HepG2 (cell line): ENCODE results near the gene ECPAS. TPM values are rescaled to one million over a fixed set of nuclear protein-coding genes. Genes with fewer than 3 reads are reported as not detected.
A peak's percentile ranks its signal among the peaks of the same experiment; 100 is the strongest.

Source experiments
- ATAC-seq: fragments of 200-7000 bp; cut with Tn5 transposase; 3 replicates; pipeline ENCODE4 v1.9.1; 2020; ENCODE audit warnings: mild to moderate bottlenecking, moderate library complexity
- BruUV-seq: library from RNA; stranded (reverse); fragments of 400-500 nt; replicated peaks from 2 replicates; lab custom pipeline; 2021; lab: Mats Ljungman, UMichigan
- CTCF ChIA-PET: fragments of 300-600 bp; formaldehyde crosslinking; extraction: SDS; loops from one replicate; lab custom pipeline; 2021; ENCODE audit warnings: low total read pairs, inconsistent platforms, low intra/inter-chr PET ratio; lab: Yijun Ruan, JAX
- POLR2A ChIA-PET: fragments of 350-600 bp; sonication (Branson Sonifier 250); formaldehyde crosslinking; loops from one replicate; lab custom pipeline; 2020; ENCODE audit warnings: antibody characterized with exemption, inconsistent platforms; lab: Yijun Ruan, JAX
- DNase-seq: peaks from one replicate; pipeline ENCODE4 v3.0.0-alpha.2; 2015; ENCODE audit warnings: low spot score
- FAIRE-seq: peaks from 3 replicates; lab custom pipeline; 2011; peaks lifted over from hg19 to GRCh38; lab: Jason Lieb, UNC
- H2AFZ ChIP-seq: one replicate; pipeline ENCODE4 v1.6.1; 2011; ENCODE audit warnings: low read length, inconsistent platforms
- H3K27ac ChIP-seq: fragments of 300-600 bp; 3 replicates; pipeline ENCODE4 v1.8.0; 2011; ENCODE audit warnings: mixed run types, mild to moderate bottlenecking, mixed read lengths, low read length, inconsistent platforms; ENCODE audit not compliant: insufficient read depth; ENCODE audit errors: extremely low read length
- H3K27me3 ChIP-seq, 2 experiments: fragments of 200-600 bp in 1 of 2; 2 replicates in 1 of 2; 3 replicates in 1 of 2; pipeline versions ENCODE4 v1.6.0 to v1.8.0; 2011; ENCODE audit warnings: low read length in 2 of 2, mild to moderate bottlenecking in 2 of 2, moderate library complexity in 2 of 2, inconsistent platforms in 1 of 2; ENCODE audit not compliant: insufficient read depth in 2 of 2, control insufficient read depth in 1 of 2
- H3K36me3 ChIP-seq, 2 experiments: fragments of 200-600 bp in 1 of 2; replicated peaks in 1 of 2; 2 replicates in 1 of 2; 3 replicates in 1 of 2; pipeline versions ENCODE4 v1.5.1 to v1.8.0; 2011; ENCODE audit warnings: low read length in 2 of 2, inconsistent platforms in 1 of 2; ENCODE audit not compliant: insufficient read depth in 2 of 2, control insufficient read depth in 1 of 2
- H3K4me1 ChIP-seq: 2 replicates; pipeline ENCODE4 v1.5.1; 2012; ENCODE audit warnings: low read length, inconsistent platforms; ENCODE audit not compliant: insufficient read depth
- H3K4me2 ChIP-seq: 2 replicates; pipeline ENCODE4 v1.6.0; 2011; ENCODE audit warnings: low read depth, low read length, inconsistent platforms
- H3K4me3 ChIP-seq, 3 experiments: fragments of 200-600 bp in 1 of 3; sonication (generic), shearing (Covaris generic) in 1 of 3; replicated peaks in 1 of 3; 2 replicates each; pipeline ENCODE4 v1.5.1; 2011 to 2016; ENCODE audit warnings: low read length in 3 of 3, inconsistent platforms in 2 of 3, low read depth in 2 of 3, mild to moderate bottlenecking in 2 of 3, control low read depth in 1 of 3, mixed read lengths in 1 of 3; ENCODE audit not compliant: insufficient read depth in 1 of 3
- H3K79me2 ChIP-seq: one replicate; pipeline ENCODE4 v1.6.1; 2011; ENCODE audit warnings: low read length, inconsistent platforms; ENCODE audit not compliant: insufficient read depth
- H3K9ac ChIP-seq: 2 replicates; pipeline ENCODE4 v1.6.0; 2011; ENCODE audit warnings: mild to moderate bottlenecking, low read depth, low read length, inconsistent platforms; ENCODE audit not compliant: insufficient read depth
- H3K9me3 ChIP-seq: 2 replicates; pipeline ENCODE4 v1.5.1; 2012; ENCODE audit warnings: mild to moderate bottlenecking, low read length
- H4K20me1 ChIP-seq: 2 replicates; pipeline ENCODE4 v1.6.0; 2011; ENCODE audit warnings: inconsistent platforms, mild to moderate bottlenecking, low read length, moderate library complexity; ENCODE audit not compliant: insufficient read depth
- AGO2 ChIP-seq: fragments of 200-400 bp; formaldehyde crosslinking; optimal IDR thresholded peaks from 2 replicates; pipeline ENCODE3; 2017; ENCODE audit warnings: mild to moderate bottlenecking, low read depth, low read length, moderate library complexity
- CHCHD3 ChIP-seq: sonication (generic); formaldehyde crosslinking; IDR thresholded peaks from 2 replicates; pipeline ENCODE4 v1.8.0; 2022; ENCODE audit warnings: mild to moderate bottlenecking, missing genetic modification reagents, moderate library complexity
- FOXO1 ChIP-seq: sonication (generic); formaldehyde crosslinking; IDR thresholded peaks from 2 replicates; pipeline ENCODE4 v1.4.0; 2020; ENCODE audit warnings: missing genetic modification reagents
- MAFF ChIP-seq: IDR thresholded peaks from 2 replicates; pipeline ENCODE4 v1.6.1; 2011; ENCODE audit warnings: low read depth, low read length, improper control_type of control experiment
- PCBP1 ChIP-seq: fragments of 200-400 bp; formaldehyde crosslinking; IDR thresholded peaks from 2 replicates; pipeline ENCODE4 v1.6.1; 2017; ENCODE audit warnings: mild to moderate bottlenecking, low read depth, low read length, borderline replicate concordance
- SATB2 ChIP-seq: sonication (generic); formaldehyde crosslinking; IDR thresholded peaks from 2 replicates; pipeline ENCODE4 v1.5.0; 2020; ENCODE audit warnings: missing genetic modification reagents
- TBP ChIP-seq: sonication (generic); formaldehyde crosslinking; IDR thresholded peaks from 2 replicates; pipeline ENCODE4 v1.5.0; 2020; ENCODE audit warnings: missing genetic modification reagents
- TOE1 ChIP-seq: sonication (generic); formaldehyde crosslinking; IDR thresholded peaks from 2 replicates; pipeline ENCODE4 v1.4.0; 2020; ENCODE audit warnings: mild to moderate bottlenecking, missing genetic modification reagents
- ZNF253 ChIP-seq: sonication (generic); formaldehyde crosslinking; IDR thresholded peaks from 2 replicates; pipeline ENCODE4 v1.8.0; 2022; ENCODE audit warnings: mild to moderate bottlenecking, missing genetic modification reagents, borderline replicate concordance
- ZNF441 ChIP-seq: sonication (generic); formaldehyde crosslinking; IDR thresholded peaks from 2 replicates; pipeline ENCODE4 v1.7.0; 2021; ENCODE audit warnings: missing genetic modification reagents, borderline replicate concordance
- ZNF790 ChIP-seq: sonication (generic); formaldehyde crosslinking; IDR thresholded peaks from 2 replicates; pipeline ENCODE4 v1.8.0; 2022; ENCODE audit warnings: missing genetic modification reagents, mild to moderate bottlenecking, borderline replicate concordance
- ZSCAN20 ChIP-seq: sonication (generic); formaldehyde crosslinking; IDR thresholded peaks from 2 replicates; pipeline ENCODE4 v1.4.0; 2020; ENCODE audit warnings: missing genetic modification reagents, mild to moderate bottlenecking, borderline replicate concordance
- WGBS: methylation state at CpG from one replicate; pipeline ENCODE4 v1.1.6; 2017; ENCODE audit warnings: low lambda C conversion rate; 5-methylcytosine and 5-hydroxymethylcytosine counted together
- in situ Hi-C: cut with HindIII; loops from 2 replicates; pipeline ENCODE4 v1.10.0; 2017; ENCODE audit warnings: low pct_unique_long_range_greater_than_20kb; ENCODE audit not compliant: extremely low pct_ligation_motif_present
- intact Hi-C: fragments of 100-400 bp; cut with micrococcal nuclease; formaldehyde crosslinking; loops from one replicate; pipeline ENCODE4 v1.10.0; 2022; ENCODE audit not compliant: unreplicated experiment
- polyA plus RNA-seq, 8 experiments: library from polyadenylated mRNA; depleted of rRNA in 3 of 8; stranded (reverse) in 7 of 8; unstranded in 1 of 8; fragments of >200 nt; fragmentation: Illumina TruSeq in 4 of 8; extraction: Trizol in 4 of 8; gene quantifications; 2 replicates each; pipeline versions ENCODE4 v1.2.1 to v1.2.3, GENCODE V29; 2011 to 2016; ENCODE audit warnings: low read depth in 4 of 8, missing spikeins in 1 of 8, mixed read lengths in 1 of 8; ENCODE audit not compliant: insufficient read depth in 1 of 8
- total RNA-seq, 5 experiments: library from RNA; depleted of rRNA; stranded (reverse); fragments of >200 nt; fragmentation: Illumina TruSeq; extraction: Trizol; gene quantifications; 2 replicates each; pipeline ENCODE4 v1.2.3, GENCODE V29; 2016; ENCODE audit warnings: low read depth in 1 of 5
- TF ChIP-seq, protein P1 (sequence below): IDR thresholded peaks from 2 replicates; pipeline ENCODE4 v1.6.1; 2016; ENCODE audit warnings: low read depth, missing genetic modification reagents, missing compliant biosample characterization
- TF ChIP-seq, protein P2 (sequence below): sonication (generic); formaldehyde crosslinking; IDR thresholded peaks from 2 replicates; pipeline ENCODE4 v1.9.0; 2022; ENCODE audit warnings: missing genetic modification reagents, mild to moderate bottlenecking, borderline replicate concordance

Gene ECPAS
- total and polyA plus RNA-seq, 2 of the 13 experiments (the other 11 are each of a cell fraction or from before 2014, with no cell fraction given): 35.3 to 58.0 TPM

DNA sequence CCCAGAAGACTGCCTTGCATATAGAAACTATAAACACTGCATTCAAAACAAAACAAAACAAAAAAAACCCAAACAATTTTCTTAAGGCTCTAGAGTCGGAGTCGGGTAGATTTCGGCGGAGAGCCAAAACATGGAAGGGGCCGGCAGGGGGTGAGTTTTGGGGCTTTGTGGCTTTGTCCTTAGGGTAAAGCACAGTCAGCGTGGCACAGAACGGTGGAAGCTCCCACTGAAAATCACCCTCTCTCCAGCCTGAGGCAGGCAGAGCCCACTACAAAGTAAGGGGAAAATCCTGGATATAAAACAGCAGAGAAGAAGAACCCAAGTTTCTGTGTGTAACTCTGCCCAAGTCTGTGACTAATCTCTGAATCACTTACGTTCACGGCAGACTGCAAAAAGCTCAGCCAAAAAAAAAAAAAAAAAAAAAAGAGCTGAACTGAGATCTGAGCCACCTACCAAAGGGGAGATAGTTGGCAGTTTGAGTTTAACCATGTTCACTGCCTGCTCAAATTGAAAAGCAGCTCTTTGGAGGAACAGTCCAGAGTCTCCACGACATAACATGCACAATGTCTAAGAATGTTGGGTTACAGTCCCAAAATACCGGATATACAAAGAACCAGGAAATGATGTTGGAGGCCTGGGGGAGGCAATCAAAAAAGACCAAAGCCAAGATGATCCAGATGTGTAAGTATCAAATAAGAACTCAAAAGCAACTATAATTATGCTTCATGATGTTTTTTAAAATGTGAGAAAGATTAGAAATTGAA lies 127.5 kb downstream of the ECPAS start:
- in situ Hi-C loops: no loop called here
- BruUV-seq: no TSS peak
- no peak overlapping the region for H3K4me2 ChIP-seq

DNA sequence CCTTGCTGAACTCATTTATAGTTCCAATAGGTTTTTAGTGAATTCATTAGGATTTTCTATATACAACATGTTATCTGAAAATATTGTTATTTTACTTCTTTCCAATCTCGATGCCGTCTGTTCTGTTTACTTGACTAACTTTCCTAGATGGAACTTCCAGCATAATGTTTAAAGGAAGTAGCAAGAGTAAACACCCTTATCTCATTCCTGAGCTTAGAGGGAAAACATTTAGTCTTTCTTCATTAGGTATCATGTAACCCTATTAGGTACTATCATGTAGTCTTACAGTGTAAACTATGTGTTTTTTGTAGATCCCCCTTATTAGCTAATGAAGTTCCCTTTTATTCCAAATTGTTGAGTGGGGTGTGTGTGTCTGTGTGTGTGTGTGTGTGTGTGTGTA lies 131.6 kb downstream of the ECPAS start:
- no peaks in the 10 kb centered on the region for H3K79me2 ChIP-seq
- no peaks in the 10 kb centered on the region for H3K9me3 ChIP-seq
- H3K27ac ChIP-seq: no peak overlapping the region
- no peak overlapping the region for H2AFZ ChIP-seq
- DNase-seq (peak; percentile 43), FAIRE-seq (no peak), ATAC-seq (no peak)
- intact Hi-C loops: no loop called here
- peaks cover 0 to 1% of the 10 kb centered on the region in 2 experiments; a peak in 3 of 5 replicates for H3K27me3 ChIP-seq
- H3K4me3 ChIP-seq: no peak overlapping the region
- no peaks in the 10 kb centered on the region for H3K36me3 ChIP-seq
- no peaks in the 10 kb centered on the region for H4K20me1 ChIP-seq
- peak overlapping the region; percentile 9 for H3K4me2 ChIP-seq
- no peak overlapping the region for H3K9ac ChIP-seq
- CTCF ChIA-PET: no interaction called here
- POLR2A ChIA-PET: no interaction called here
- no TSS peak for BruUV-seq
- peaks cover 40% of the 10 kb centered on the region for H3K4me1 ChIP-seq
- 0% methylated on average over 2 of the region's 2 CpGs for WGBS
- in situ Hi-C loops: no loop called here
- TF ChIP-seq ZSCAN20: no peak
- no peak for TF ChIP-seq AGO2
- TF ChIP-seq, protein P1, sequence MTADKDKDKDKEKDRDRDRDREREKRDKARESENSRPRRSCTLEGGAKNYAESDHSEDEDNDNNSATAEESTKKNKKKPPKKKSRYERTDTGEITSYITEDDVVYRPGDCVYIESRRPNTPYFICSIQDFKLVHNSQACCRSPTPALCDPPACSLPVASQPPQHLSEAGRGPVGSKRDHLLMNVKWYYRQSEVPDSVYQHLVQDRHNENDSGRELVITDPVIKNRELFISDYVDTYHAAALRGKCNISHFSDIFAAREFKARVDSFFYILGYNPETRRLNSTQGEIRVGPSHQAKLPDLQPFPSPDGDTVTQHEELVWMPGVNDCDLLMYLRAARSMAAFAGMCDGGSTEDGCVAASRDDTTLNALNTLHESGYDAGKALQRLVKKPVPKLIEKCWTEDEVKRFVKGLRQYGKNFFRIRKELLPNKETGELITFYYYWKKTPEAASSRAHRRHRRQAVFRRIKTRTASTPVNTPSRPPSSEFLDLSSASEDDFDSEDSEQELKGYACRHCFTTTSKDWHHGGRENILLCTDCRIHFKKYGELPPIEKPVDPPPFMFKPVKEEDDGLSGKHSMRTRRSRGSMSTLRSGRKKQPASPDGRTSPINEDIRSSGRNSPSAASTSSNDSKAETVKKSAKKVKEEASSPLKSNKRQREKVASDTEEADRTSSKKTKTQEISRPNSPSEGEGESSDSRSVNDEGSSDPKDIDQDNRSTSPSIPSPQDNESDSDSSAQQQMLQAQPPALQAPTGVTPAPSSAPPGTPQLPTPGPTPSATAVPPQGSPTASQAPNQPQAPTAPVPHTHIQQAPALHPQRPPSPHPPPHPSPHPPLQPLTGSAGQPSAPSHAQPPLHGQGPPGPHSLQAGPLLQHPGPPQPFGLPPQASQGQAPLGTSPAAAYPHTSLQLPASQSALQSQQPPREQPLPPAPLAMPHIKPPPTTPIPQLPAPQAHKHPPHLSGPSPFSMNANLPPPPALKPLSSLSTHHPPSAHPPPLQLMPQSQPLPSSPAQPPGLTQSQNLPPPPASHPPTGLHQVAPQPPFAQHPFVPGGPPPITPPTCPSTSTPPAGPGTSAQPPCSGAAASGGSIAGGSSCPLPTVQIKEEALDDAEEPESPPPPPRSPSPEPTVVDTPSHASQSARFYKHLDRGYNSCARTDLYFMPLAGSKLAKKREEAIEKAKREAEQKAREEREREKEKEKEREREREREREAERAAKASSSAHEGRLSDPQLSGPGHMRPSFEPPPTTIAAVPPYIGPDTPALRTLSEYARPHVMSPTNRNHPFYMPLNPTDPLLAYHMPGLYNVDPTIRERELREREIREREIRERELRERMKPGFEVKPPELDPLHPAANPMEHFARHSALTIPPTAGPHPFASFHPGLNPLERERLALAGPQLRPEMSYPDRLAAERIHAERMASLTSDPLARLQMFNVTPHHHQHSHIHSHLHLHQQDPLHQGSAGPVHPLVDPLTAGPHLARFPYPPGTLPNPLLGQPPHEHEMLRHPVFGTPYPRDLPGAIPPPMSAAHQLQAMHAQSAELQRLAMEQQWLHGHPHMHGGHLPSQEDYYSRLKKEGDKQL (CRISPR knock-in tag): peak; percentile 78; the same call in 1 of the 2 replicates
- TF ChIP-seq, protein P2, sequence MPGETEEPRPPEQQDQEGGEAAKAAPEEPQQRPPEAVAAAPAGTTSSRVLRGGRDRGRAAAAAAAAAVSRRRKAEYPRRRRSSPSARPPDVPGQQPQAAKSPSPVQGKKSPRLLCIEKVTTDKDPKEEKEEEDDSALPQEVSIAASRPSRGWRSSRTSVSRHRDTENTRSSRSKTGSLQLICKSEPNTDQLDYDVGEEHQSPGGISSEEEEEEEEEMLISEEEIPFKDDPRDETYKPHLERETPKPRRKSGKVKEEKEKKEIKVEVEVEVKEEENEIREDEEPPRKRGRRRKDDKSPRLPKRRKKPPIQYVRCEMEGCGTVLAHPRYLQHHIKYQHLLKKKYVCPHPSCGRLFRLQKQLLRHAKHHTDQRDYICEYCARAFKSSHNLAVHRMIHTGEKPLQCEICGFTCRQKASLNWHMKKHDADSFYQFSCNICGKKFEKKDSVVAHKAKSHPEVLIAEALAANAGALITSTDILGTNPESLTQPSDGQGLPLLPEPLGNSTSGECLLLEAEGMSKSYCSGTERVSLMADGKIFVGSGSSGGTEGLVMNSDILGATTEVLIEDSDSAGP (CRISPR knock-in tag): no peak

More for the DNA sequence above, 127.5 kb downstream of the ECPAS start:
- FAIRE-seq: no peak
- H3K36me3 ChIP-seq: peaks cover 0 to under 1% of the 10 kb centered on the region in 2 experiments; a peak in 1 of 5 replicates
- no peak overlapping the region for H3K27ac ChIP-seq
- peaks cover 10% of the 10 kb centered on the region for H3K4me1 ChIP-seq
- H3K9ac ChIP-seq: no peak overlapping the region
- ATAC-seq: no peak
- no peaks in the 10 kb centered on the region for H3K79me2 ChIP-seq
- H3K9me3 ChIP-seq: no peaks in the 10 kb centered on the region
- H4K20me1 ChIP-seq: no peaks in the 10 kb centered on the region
- WGBS: 78% methylated on average over 11 of the region's 11 CpGs
- H2AFZ ChIP-seq: no peak overlapping the region
- ChIA-PET POLR2A (no interaction called here), CTCF (no interaction called here)
- H3K4me3 ChIP-seq: no peak overlapping the region
- intact Hi-C loops: no loop called here
- no peak for DNase-seq
- no peaks in the 10 kb centered on the region; a peak in 1 of 5 replicates for H3K27me3 ChIP-seq
- TF ChIP-seq FOXO1 (CRISPR knock-in tag) (no peak), ZNF253 (CRISPR knock-in tag) (no peak), ZNF790 (CRISPR knock-in tag) (no peak), SATB2 (CRISPR knock-in tag) (no peak), ZNF441 (CRISPR knock-in tag) (no peak), TBP (CRISPR knock-in tag) (no peak), MAFF (no peak), CHCHD3 (CRISPR knock-in tag) (no peak), PCBP1 (no peak), TOE1 (CRISPR knock-in tag) (no peak)
- TF ChIP-seq, all 625 proteins: peak for 0
